DOHH2 (cell line): ENCODE results near the gene RASL10A.

ENCODE experiments used
- H3F3A ChIP-seq: fragments of 200-600 bp; sonication (generic), shearing (Covaris generic); 2 replicates; pipeline ENCODE4 v1.6.0; 2016; ENCODE audit warnings: antibody characterized with exemption, mild to moderate bottlenecking; ENCODE audit not compliant: control insufficient read depth, insufficient read depth
- H3K27ac ChIP-seq: fragments of 200-600 bp; sonication (generic); 2 replicates; pipeline ENCODE4 v1.5.1; 2014; ENCODE audit warnings: low read depth, mild to moderate bottlenecking, low read length, moderate library complexity
- H3K27me3 ChIP-seq: fragments of 200-600 bp; sonication (generic); 2 replicates; pipeline ENCODE4 v1.6.1; 2014; ENCODE audit warnings: mild to moderate bottlenecking, low read length, mixed read lengths; ENCODE audit not compliant: control insufficient read depth
- H3K36me3 ChIP-seq: fragments of 200-600 bp; sonication (generic); 2 replicates; pipeline ENCODE4 v1.6.1; 2014; ENCODE audit warnings: mild to moderate bottlenecking, low read length, moderate library complexity, mixed read lengths; ENCODE audit not compliant: control insufficient read depth
- H3K4me1 ChIP-seq: fragments of 200-600 bp; sonication (generic); 2 replicates; pipeline ENCODE4 v1.6.1; 2014; ENCODE audit warnings: mild to moderate bottlenecking, low read length, mixed read lengths; ENCODE audit not compliant: control insufficient read depth
- H3K4me2 ChIP-seq: fragments of 200-600 bp; sonication (generic); 2 replicates; pipeline ENCODE4 v1.6.0; 2014; ENCODE audit warnings: mild to moderate bottlenecking, low read length, moderate library complexity
- H3K4me3 ChIP-seq: fragments of 200-600 bp; sonication (generic); 2 replicates; pipeline ENCODE4 v1.5.1; 2014; ENCODE audit warnings: mild to moderate bottlenecking, low read length, mixed read lengths
- H3K79me2 ChIP-seq: fragments of 200-600 bp; sonication (generic); 2 replicates; pipeline ENCODE4 v1.6.1; 2014; ENCODE audit warnings: mild to moderate bottlenecking, low read length, mixed read lengths; ENCODE audit not compliant: control insufficient read depth
- H3K9me2 ChIP-seq: fragments of 200-600 bp; sonication (generic); replicated peaks from 2 replicates; pipeline ENCODE4 v1.6.1; 2014; ENCODE audit warnings: mild to moderate bottlenecking, low read length, mixed read lengths; ENCODE audit not compliant: control insufficient read depth
- H3K9me3 ChIP-seq: fragments of 200-600 bp; sonication (generic); 2 replicates; pipeline ENCODE4 v1.6.1; 2014; ENCODE audit warnings: antibody characterized with exemption, low read length, mixed read lengths; ENCODE audit not compliant: control insufficient read depth, insufficient read depth
- H4K20me1 ChIP-seq: fragments of 200-600 bp; sonication (generic); 2 replicates; pipeline ENCODE4 v1.6.0; 2014; ENCODE audit warnings: low read depth, mild to moderate bottlenecking, antibody characterized with exemption, low read length, moderate library complexity; ENCODE audit not compliant: control insufficient read depth, insufficient read depth
- EZH2phosphoT487 ChIP-seq: fragments of 200-600 bp; sonication (generic); IDR thresholded peaks from 2 replicates; pipeline ENCODE4 v1.6.1; 2017; ENCODE audit warnings: borderline replicate concordance, mild to moderate bottlenecking, antibody characterized with exemption, low read length, moderate library complexity, mixed read lengths
- TF ChIP-seq, protein P1 (sequence below): fragments of 200-600 bp; sonication (generic); IDR thresholded peaks from one replicate; pipeline ENCODE4 v1.5.1; 2014; ENCODE audit warnings: antibody characterized with exemption, mild to moderate bottlenecking, low read depth, low read length; ENCODE audit not compliant: poor library complexity, severe bottlenecking

Gene RASL10A

DNA sequence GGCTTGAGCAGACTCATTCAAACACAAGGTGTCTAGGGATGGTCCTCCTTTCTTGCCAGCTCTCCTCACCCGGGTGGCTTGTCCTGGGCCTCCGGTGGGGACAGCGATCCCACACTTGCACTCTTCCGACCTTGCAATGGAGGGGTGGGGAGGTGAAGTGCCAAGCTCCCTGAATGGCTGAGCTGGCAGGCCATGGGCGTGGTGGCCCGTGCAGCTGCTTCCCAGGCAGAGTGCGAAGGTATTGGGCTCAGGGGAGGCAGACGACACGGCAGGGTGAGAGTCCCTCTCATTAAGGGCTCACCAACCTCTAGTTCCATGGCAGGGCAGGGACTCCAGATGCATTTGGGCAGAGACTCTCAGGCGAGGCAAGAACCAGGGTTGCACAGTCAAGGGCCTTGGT is 11.0 kb upstream of the RASL10A start:
- H3K9me2 ChIP-seq = no peaks in the 10 kb centered on the region
- H3K27ac ChIP-seq = no peak overlapping the region
- no peaks in the 10 kb centered on the region for H4K20me1 ChIP-seq
- H3K27me3 ChIP-seq = no peaks in the 10 kb centered on the region
- peaks cover 1% of the 10 kb centered on the region for H3K4me1 ChIP-seq
- H3K4me2 ChIP-seq = no peak overlapping the region
- H3K79me2 ChIP-seq = no peaks in the 10 kb centered on the region
- TF ChIP-seq, protein P1, sequence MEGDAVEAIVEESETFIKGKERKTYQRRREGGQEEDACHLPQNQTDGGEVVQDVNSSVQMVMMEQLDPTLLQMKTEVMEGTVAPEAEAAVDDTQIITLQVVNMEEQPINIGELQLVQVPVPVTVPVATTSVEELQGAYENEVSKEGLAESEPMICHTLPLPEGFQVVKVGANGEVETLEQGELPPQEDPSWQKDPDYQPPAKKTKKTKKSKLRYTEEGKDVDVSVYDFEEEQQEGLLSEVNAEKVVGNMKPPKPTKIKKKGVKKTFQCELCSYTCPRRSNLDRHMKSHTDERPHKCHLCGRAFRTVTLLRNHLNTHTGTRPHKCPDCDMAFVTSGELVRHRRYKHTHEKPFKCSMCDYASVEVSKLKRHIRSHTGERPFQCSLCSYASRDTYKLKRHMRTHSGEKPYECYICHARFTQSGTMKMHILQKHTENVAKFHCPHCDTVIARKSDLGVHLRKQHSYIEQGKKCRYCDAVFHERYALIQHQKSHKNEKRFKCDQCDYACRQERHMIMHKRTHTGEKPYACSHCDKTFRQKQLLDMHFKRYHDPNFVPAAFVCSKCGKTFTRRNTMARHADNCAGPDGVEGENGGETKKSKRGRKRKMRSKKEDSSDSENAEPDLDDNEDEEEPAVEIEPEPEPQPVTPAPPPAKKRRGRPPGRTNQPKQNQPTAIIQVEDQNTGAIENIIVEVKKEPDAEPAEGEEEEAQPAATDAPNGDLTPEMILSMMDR = no peak
- TF ChIP-seq EZH2phosphoT487 = no peak
- no peak overlapping the region for H3K4me3 ChIP-seq
- no peaks in the 10 kb centered on the region for H3K9me3 ChIP-seq
- no peaks in the 10 kb centered on the region for H3F3A ChIP-seq
- peaks cover 40% of the 10 kb centered on the region for H3K36me3 ChIP-seq

DNA sequence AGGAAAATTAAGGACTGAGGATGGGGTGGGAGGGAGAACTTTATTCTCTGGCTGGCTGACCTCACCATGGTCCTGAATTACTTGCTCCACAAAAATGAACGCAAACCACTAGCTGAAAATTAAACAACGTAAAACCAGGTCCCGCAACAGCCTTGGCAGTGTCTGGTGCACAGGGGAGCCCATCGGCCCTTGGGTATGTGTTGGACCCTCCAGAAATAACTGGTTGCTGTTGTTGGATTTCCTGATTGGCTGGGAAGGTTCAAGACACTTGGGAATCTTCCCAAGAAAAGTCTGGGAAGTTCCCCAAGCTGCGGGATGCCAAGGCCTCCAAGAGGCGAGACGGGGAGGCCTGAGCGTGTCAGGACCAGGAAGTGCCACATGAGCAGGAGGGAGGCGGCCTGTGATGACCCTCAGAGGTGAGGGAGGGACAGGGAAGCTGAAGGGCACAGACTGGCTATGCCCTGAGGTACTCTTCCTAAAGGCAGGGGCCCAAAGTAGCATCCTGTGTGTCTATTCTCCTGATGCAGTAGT is 10.4 kb upstream of the RASL10A start:
- Histone ChIP-seq H3K4me3 (no peak overlapping the region), H3K36me3 (peaks cover 39% of the 10 kb centered on the region), H3K9me2 (no peaks in the 10 kb centered on the region), H3K4me2 (no peak overlapping the region), H3K79me2 (no peaks in the 10 kb centered on the region), H3K27me3 (no peaks in the 10 kb centered on the region), H3K27ac (no peak overlapping the region), H4K20me1 (no peaks in the 10 kb centered on the region), H3K4me1 (peaks cover 7% of the 10 kb centered on the region), H3F3A (no peaks in the 10 kb centered on the region), H3K9me3 (no peaks in the 10 kb centered on the region)
- TF ChIP-seq EZH2phosphoT487 = no peak
- TF ChIP-seq, protein P1 = no peak

DNA sequence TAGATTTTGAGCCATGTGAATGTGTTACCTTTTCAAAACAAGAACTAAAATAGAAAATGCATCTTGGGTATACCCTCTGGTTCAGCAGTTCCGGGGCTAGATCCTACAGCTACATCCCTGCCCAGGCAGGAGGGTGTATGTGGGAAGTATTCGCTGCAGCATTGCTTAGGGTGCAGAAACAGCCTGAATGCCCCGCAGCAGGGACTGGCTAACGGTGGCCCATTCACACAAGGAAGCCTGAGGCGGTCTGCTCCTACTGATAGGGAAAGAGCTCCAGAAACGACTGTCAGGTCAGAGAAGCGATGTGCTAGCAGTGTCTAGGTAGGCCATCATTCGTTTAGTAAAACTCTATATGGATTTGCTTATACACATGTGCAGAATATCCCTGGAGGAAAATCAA is 9.9 kb upstream of the RASL10A start:
- peaks cover 34% of the 10 kb centered on the region for H3K36me3 ChIP-seq
- H3K9me2 ChIP-seq = no peaks in the 10 kb centered on the region
- no peaks in the 10 kb centered on the region for H3K9me3 ChIP-seq
- H4K20me1 ChIP-seq = no peaks in the 10 kb centered on the region
- TF ChIP-seq EZH2phosphoT487 = no peak
- TF ChIP-seq, protein P1 = no peak
- H3K4me1 ChIP-seq = peaks cover 12% of the 10 kb centered on the region
- no peaks in the 10 kb centered on the region for H3K27me3 ChIP-seq
- H3K4me2 ChIP-seq = no peak overlapping the region
- H3F3A ChIP-seq = no peaks in the 10 kb centered on the region
- H3K27ac ChIP-seq = no peak overlapping the region
- no peak overlapping the region for H3K4me3 ChIP-seq
- H3K79me2 ChIP-seq = no peaks in the 10 kb centered on the region

DNA sequence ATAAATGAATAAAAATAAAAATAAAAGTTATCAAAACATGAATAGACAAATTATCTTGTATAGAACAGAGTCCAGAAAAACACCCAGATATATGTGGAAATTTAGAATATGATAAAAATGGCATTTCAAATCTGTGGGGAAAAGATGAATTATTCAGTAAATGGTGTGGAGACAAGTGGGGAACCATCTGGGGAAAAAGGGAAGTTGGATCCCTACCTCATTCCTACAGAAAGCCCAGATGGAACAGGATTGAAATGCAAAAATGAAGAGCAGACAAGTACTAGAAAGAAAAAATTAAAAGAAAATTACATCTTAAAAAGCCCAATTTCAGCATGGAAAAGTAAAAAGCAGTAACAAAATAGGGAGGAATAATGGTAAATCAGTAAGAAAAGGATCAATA is 8.1 kb upstream of the RASL10A start:
- no peak overlapping the region for H3K4me2 ChIP-seq
- no peak overlapping the region for H3K4me3 ChIP-seq
- no peaks in the 10 kb centered on the region for H3F3A ChIP-seq
- H3K27ac ChIP-seq = no peak overlapping the region
- H3K4me1 ChIP-seq = peaks cover 15% of the 10 kb centered on the region
- H4K20me1 ChIP-seq = no peaks in the 10 kb centered on the region
- no peaks in the 10 kb centered on the region for H3K79me2 ChIP-seq
- no peaks in the 10 kb centered on the region for H3K9me3 ChIP-seq
- no peaks in the 10 kb centered on the region for H3K9me2 ChIP-seq
- TF ChIP-seq EZH2phosphoT487 = no peak
- TF ChIP-seq, protein P1 = no peak
- H3K36me3 ChIP-seq = peaks cover 23% of the 10 kb centered on the region
- H3K27me3 ChIP-seq = no peaks in the 10 kb centered on the region
